NCI-H345 (cell line): ENCODE measurements around the gene AGR3.
"Not testable (repeated sequence)": the region's sequence is repeated elsewhere in the genome, so short reads cannot be mapped to it uniquely, and the experiment has no call there.

Experiments
- DNase-seq: peaks from one replicate; lab custom pipeline; 2025; lab: John Stamatoyannopoulos, UW

The AGR3 gene

DNA sequence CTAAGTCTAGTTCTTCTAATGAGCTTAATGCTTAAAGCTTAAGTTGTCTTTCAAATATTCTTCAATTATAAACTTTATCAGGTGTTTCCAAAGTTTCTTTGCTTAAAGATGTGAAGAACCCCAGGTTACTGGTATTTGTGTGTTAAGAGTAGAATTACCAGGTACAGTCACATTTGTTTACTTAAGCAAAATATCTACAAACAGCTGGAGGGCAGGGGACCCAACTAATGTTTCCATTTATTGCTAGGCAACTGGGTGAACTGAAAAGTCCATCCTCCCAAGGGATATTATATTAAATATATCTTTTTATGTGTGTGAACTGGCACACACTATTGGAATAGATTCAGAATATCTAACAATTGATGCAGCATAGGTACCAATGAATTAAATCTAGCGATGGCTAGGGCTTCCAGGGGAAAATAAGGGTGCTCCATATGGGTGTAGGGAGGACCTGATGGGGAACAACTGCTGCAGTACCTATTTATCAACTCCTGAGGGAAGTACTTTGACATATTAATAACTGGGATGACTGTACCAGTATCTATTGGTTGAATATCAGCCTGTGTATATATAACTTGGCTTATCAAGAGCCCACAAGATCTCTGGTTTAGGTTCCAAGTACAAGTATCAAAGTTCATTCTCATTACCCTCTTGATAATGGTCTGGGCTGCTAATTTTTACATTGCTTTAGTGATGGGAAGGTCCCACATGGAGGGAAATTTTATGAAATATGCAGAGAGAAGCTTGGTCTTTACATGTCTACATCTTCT, 10.3 kb upstream of the AGR3 start:
- peak; percentile 35 for DNase-seq

DNA sequence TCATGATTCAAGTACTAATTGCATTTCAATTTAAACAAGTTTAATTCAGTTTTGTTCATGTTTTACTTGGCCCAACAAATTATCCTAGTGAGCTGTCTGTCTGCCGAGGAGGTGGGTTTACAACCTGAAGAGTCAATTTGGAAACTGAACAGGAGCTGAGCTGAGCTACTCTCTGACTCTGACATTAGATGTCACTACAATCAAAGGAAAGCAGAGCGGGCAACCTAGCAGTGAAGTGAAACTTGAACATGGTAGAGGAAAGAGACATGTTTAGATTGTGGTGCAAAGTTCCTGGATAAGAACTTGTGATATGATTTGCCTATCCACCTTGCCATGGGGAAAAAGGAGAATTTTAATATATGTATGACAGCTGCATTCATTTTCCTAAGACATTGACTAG, 9.6 kb upstream of the AGR3 start:
- DNase-seq: peak; percentile 77

DNA sequence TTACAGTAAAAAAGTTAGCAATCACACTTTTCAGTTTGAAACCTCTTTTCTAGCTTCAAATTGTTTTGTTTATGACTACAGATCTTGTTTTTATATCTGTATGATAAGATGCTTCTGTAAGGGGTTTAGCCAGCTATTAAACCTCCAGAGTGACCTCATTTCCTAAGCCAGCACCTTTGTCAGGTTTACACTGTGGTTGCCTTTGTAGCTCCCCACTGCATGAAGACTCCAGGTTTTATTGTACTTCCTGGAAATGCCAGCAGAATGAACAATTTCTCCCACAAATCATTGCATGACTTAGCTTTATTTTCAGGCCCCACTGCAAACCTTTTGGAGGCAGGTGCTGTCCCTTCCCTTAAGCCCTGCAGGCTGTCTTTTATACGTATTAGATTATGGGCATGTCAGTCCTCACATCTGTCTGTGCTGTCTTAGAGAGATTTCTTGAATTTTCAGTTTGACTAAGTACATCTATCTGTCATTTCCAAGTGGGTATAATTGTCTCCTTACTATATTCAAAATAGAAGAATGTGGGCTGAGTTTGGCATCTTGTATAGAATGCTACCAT, 8.2 kb upstream of the AGR3 start:
- DNase-seq: no peak

- DNase-seq: peak; percentile 41
These were observed 7.5 kb upstream of the AGR3 start for GRCh38 chr7:16889305-16889704.

DNA sequence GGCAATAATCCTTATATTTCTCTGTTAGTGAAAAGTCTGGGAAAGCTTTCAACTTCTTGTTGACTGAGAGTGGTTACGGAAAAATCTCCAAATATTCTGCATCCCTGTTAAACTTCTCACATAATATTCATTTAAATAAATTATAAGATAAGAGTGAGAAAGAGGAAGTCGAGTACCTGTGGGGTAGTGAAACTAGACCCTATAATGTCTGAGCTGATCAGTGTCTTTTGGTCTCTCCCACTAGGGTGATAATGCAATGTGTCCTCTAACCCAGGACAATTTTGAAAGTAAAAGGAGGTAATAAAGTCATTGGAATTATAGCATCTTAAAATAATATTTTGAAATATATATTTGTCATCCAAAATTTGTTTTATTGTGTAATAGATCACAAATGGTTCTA, 2.1 kb upstream of the AGR3 start:
- DNase-seq: no peak

DNA sequence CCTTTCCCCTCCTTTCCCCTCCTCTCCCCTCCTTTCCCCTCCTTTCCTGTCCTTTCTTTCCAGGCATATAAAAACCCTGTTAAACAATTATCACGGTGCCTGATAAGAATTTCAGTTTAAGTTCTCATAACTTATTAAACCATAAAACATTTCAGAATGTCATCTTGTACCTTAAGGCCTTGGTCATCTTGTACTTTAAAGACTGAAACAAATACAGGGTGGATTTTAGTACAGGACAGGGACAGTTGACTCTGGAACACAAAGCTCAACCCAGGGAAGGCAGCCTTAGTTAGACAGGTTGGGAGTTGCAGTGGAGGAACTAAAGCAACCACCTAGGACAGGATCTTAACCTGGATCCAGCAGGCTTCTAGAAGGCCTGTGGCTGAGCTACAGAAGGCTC, 1.2 kb downstream of the AGR3 start:
- no peak for DNase-seq

DNA sequence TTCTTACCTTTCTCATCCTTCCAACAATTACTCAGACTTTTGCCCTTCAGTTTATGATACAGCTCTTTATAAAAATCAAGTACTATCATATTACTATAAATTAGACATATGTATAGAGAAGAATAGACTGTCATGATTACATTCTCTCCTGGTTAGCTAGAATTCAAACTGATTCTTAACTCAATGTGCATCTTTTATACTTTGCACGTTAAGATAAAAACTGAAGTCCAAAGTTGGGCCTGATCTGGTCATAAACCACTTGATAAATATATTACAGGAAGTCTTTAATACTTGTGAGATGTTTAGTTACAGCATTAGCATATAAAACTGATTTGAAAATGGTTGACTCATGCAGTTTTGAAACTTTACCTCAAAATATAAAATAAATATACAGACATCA, 2.6 kb downstream of the AGR3 start:
- no peak for DNase-seq

GRCh38 chr7:16875861-16876260, 5.9 kb downstream of the AGR3 start:
- peak; percentile 77 for DNase-seq

GRCh38 chr7:16874066-16874465, 7.7 kb downstream of the AGR3 start:
- DNase-seq: no peak

- no peak for DNase-seq
These were observed 14.5 kb downstream of the AGR3 start for GRCh38 chr7:16867328-16867727.

DNA sequence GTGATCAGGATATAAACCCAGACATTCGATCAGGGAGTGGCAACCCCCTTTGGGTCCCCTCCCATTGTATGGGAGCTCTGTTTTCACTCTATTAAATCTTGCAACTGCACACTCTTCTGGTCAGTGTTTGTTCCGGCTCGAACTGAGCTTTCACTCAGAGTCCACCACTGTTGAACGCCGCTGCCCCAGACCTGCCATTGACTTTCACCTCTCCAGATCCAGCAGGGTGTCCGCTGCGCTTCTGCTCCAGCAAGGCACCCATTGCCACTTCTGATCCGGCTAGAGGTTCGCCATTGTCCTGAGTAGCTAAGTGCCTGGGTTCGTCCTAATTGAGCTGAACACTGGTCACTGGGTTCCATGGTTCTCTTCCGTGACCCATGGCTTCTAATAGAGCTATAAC, 28.6 kb downstream of the AGR3 start:
- DNase-seq: not testable (repeated sequence)

DNA sequence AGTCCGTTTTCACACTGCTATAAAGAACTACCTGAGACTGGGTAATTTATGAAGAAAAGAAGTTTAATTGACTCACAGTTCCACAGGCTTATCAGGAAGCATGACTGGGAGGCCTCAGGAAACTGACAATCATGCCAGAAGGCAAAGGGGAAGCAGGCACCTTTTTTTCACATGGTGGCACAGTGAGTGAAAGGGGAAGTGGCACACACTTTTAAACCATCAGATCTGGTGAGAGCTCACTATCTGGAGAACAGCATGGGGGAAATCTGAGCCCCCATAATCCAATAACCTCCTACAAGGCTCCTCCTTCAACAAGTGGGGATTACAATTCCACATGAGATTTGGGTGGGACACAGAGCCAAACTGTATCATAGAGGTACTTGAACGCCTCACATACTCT, 30.0 kb downstream of the AGR3 start:
- DNase-seq: no peak

- DNase-seq: no peak
These were observed 30.9 kb downstream of the AGR3 start for GRCh38 chr7:16850614-16851466.

GRCh38 chr7:16849296-16850148, 32.3 kb downstream of the AGR3 start:
- DNase-seq: no peak

- no peak for DNase-seq
These were observed 34.4 kb downstream of the AGR3 start for GRCh38 chr7:16847381-16847860.

DNA sequence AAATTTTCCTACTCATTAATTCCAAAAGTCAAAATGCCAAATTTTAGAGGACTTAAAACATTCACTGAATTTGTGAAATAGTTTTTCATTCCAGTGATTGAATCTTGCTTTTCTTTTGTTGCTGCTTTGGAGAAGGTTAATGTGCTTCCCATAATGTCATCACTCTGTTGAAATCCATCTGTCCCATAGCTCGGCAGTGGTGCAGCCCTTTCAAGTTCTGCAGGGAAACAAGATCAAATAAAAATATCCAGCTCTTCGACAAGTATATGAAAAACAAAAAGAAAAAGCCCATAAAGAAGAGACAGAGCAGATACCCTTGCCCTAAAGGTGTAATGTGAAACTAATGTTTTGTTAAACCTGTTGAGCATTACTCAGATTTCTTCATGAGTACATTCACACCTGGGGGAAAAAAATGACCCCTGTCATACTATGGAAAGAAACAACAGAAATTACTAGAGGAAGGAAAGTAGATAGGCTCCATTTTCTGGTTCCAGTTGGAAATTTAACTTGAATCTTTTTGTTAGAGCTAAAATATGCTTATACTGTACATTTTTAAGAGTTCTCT, 35.1 kb downstream of the AGR3 start:
- no peak for DNase-seq

DNA sequence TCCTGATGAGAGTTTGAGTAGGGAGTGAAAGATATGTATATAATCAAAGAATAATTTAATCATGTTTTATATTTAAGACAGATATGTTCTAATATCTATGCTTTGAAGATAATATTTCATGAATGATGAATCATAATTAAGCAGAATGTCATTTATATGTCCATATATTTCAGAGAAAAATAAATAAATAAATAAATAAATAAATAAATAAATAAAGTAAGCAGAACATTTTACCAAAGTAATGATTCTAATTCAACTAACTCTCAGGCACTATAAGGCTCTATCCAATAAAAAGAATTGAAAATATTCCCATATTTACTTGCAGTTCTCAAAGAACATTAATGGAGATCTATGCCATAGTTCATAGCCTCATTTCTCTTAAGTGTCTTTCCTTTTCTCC, 36.0 kb downstream of the AGR3 start:
- no peak for DNase-seq

- DNase-seq: no peak
These were observed 40.1 kb downstream of the AGR3 start for GRCh38 chr7:16841681-16842080.

DNA sequence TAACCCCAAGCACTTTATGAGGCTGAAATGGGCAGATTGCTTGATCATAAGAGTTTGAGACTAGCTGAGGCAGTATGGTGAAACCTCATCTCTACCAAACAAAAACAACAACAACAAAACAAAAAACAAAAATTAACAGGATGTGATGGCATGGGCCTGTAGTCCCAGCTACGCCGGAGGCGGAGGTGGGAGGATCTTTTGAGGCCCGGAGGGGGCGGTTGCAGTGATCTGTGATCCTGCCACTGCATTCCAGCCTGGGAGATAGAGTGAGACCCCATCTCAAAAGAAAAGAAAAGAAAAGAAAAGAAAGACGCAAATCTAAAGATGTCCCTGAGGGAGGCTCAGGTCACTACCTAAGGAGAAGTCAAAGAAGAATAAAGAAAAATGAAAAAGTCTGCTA, 41.7 kb downstream of the AGR3 start:
- DNase-seq: no peak

DNA sequence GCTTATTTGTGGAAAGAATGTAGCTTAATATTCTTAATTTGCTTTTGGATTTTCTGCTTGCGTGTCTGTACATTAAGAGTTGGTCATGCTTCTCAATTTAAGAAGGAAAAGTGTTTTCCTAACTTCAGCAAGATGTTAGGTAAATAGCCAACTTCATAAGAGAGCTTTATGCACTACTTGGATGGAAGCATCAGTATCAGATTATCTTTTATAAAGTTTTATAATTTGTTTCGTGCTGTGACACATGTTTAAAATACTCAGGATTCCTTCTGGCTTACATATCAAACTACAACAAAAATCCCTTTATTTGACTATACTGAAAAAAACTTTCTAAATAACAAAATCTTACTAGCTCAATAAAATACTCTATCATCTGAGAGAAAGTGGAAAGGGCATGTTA, 42.1 kb downstream of the AGR3 start:
- DNase-seq: no peak

DNA sequence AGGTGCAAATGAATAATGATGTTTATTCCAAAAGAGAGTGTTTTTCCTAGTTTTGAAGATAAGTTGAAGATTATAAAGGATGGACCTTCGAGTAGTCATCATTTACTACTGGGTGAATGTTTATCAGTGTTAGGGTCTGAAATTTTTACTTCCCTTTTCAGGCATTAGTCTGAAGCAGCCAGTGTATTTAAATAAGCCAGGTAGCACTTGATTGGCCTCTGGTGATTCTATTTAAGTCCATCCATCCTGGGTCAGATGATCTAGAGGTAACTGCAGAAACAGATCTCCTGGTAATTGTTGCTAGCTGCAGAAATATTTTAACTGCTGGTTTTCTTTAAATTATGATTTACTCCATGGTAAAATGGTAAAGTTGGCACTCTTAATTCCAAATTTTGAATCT, 42.9 kb downstream of the AGR3 start:
- DNase-seq: no peak

DNA sequence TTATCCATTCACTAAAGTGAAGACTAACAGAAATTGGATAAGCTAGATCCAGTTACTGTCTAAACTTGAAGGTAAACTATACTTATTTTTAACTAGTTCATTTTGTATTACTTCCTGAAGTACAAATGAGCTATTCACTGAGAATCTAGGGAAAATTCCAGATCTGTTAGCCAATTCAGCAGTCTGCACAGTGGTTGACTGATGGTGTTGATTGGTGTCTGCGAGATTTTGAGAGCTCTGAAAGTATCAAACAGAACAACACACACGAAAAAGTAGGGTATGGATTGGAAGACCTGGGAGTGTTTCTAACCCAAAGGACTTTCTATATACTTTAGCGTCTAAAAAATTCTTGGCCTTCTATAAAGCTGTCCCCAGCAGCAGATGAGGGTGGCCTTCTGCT, 43.4 kb downstream of the AGR3 start:
- DNase-seq: no peak
